ENCODE results near the gene CA5B. TPM values are rescaled to one million over a fixed set of nuclear protein-coding genes. Genes with fewer than 3 reads are reported as not detected.
"Not testable (repeated sequence)": the region's sequence is repeated elsewhere in the genome, so short reads cannot be mapped to it uniquely, and the experiment has no call there.

CA5B gene
- 10 to 100 TPM; 59.2 to 82.2 TPM for total RNA-seq
- 48.8 to 57.4 reads per million in 2 donors for total RNA-seq

- H3K27me3 Mint-ChIP-seq, result no peaks in the 10 kb centered on the region
- no peaks in the 10 kb centered on the region for H3K9me3 ChIP-seq (ENCODE audit: control insufficient read depth, low read length, poor library complexity, severe bottlenecking)
- H3K4me1 Mint-ChIP-seq, result peaks cover 26% of the 10 kb centered on the region
- peaks cover 8% of the 10 kb centered on the region for H3K36me3 Mint-ChIP-seq (ENCODE audit: low read depth)
- peak; percentile 93 for ATAC-seq
- DNase-seq, result peak; percentile 88 to 97 (median 95)
- H3K4me3 Mint-ChIP-seq, result peak within 1 kb of the TSS; percentile 94
- H3K27ac Mint-ChIP-seq, result peak within 1 kb of the TSS; percentile 91
Observed at GRCh38 chrX:15737959-15738902, at the start of gene CA5B. Gene CA5B, plus strand, starts transcription at chrX:15738270. Its CDS starts 11,754 bp downstream, at chrX:15750024.

GRCh38 chrX:15694941-15695451, 43.1 kb upstream of the CA5B start:
- no peak overlapping the region for H3K4me3 Mint-ChIP-seq
- H3K9me3 ChIP-seq (ENCODE audit: control insufficient read depth, low read length, poor library complexity, severe bottlenecking), result no peaks in the 10 kb centered on the region
- H3K36me3 Mint-ChIP-seq (ENCODE audit: low read depth), result peaks cover 6% of the 10 kb centered on the region
- H3K4me1 Mint-ChIP-seq, result peaks cover 9% of the 10 kb centered on the region
- DNase-seq (no peak), ATAC-seq (no peak)
- H3K27me3 Mint-ChIP-seq, result no peaks in the 10 kb centered on the region
- no peak overlapping the region for H3K27ac Mint-ChIP-seq

GRCh38 chrX:15696516-15696915, 41.6 kb upstream of the CA5B start:
- ATAC-seq (no peak), DNase-seq (no peak)
- Mint-ChIP-seq H3K27ac (no peak overlapping the region), H3K4me3 (no peak overlapping the region), H3K36me3 (ENCODE audit: low read depth) (no peaks in the 10 kb centered on the region), H3K27me3 (no peaks in the 10 kb centered on the region), H3K4me1 (peaks cover 3% of the 10 kb centered on the region)
- H3K9me3 ChIP-seq (ENCODE audit: control insufficient read depth, low read length, poor library complexity, severe bottlenecking), result no peaks in the 10 kb centered on the region

- H3K36me3 Mint-ChIP-seq (ENCODE audit: low read depth), result no peaks in the 10 kb centered on the region
- H3K4me3 Mint-ChIP-seq, result no peak overlapping the region
- H3K27ac Mint-ChIP-seq, result no peak overlapping the region
- H3K9me3 ChIP-seq (ENCODE audit: control insufficient read depth, low read length, poor library complexity, severe bottlenecking), result no peaks in the 10 kb centered on the region
- DNase-seq (no peak), ATAC-seq (no peak)
- H3K27me3 Mint-ChIP-seq, result no peaks in the 10 kb centered on the region
- no peaks in the 10 kb centered on the region for H3K4me1 Mint-ChIP-seq
Observed at GRCh38 chrX:15702488-15703371, 35.3 kb upstream of the CA5B start.

GRCh38 chrX:15703809-15704208, 34.3 kb upstream of the CA5B start:
- H3K27me3 Mint-ChIP-seq; H3K4me1 Mint-ChIP-seq; H3K9me3 ChIP-seq (ENCODE audit: control insufficient read depth, low read length, poor library complexity, severe bottlenecking); H3K36me3 Mint-ChIP-seq (ENCODE audit: low read depth); H3K4me3 Mint-ChIP-seq; DNase-seq; H3K27ac Mint-ChIP-seq: not testable (repeated sequence)
- peak; percentile 46 for ATAC-seq

- not testable (repeated sequence) for ATAC-seq, H3K4me3 Mint-ChIP-seq
Observed at GRCh38 chrX:15704273-15704672, 33.8 kb upstream of the CA5B start.

GRCh38 chrX:15714529-15714928, 23.5 kb upstream of the CA5B start:
- no peaks in the 10 kb centered on the region for H3K4me1 Mint-ChIP-seq
- no peaks in the 10 kb centered on the region for H3K9me3 ChIP-seq (ENCODE audit: control insufficient read depth, low read length, poor library complexity, severe bottlenecking)
- no peaks in the 10 kb centered on the region for H3K36me3 Mint-ChIP-seq (ENCODE audit: low read depth)
- H3K27me3 Mint-ChIP-seq, result no peaks in the 10 kb centered on the region
- peak overlapping the region; percentile 14 for H3K27ac Mint-ChIP-seq
- H3K4me3 Mint-ChIP-seq, result no peak overlapping the region
- ATAC-seq (no peak), DNase-seq (no peak)

More at GRCh38 chrX:15704273-15704672, 33.8 kb upstream of the CA5B start:
- H3K4me1 Mint-ChIP-seq; H3K27me3 Mint-ChIP-seq; H3K9me3 ChIP-seq (ENCODE audit: control insufficient read depth, low read length, poor library complexity, severe bottlenecking); DNase-seq; H3K27ac Mint-ChIP-seq; H3K36me3 Mint-ChIP-seq (ENCODE audit: low read depth): not testable (repeated sequence)

- no peak for ATAC-seq
- no peaks in the 10 kb centered on the region for H3K9me3 ChIP-seq (ENCODE audit: control insufficient read depth, low read length, poor library complexity, severe bottlenecking)
- Mint-ChIP-seq H3K27ac (peak overlapping the region; percentile 2), H3K27me3 (no peaks in the 10 kb centered on the region), H3K4me1 (no peaks in the 10 kb centered on the region), H3K36me3 (ENCODE audit: low read depth) (no peaks in the 10 kb centered on the region), H3K4me3 (no peak overlapping the region)
- no peak for DNase-seq
Observed at GRCh38 chrX:15718283-15718970, 19.6 kb upstream of the CA5B start.

- H3K27me3 Mint-ChIP-seq, result no peaks in the 10 kb centered on the region
- H3K27ac Mint-ChIP-seq, result peak overlapping the region; percentile 2
- DNase-seq (no peak), ATAC-seq (no peak)
- H3K9me3 ChIP-seq (ENCODE audit: control insufficient read depth, low read length, poor library complexity, severe bottlenecking), result no peaks in the 10 kb centered on the region
- H3K4me1 Mint-ChIP-seq, result no peaks in the 10 kb centered on the region
- no peak overlapping the region for H3K4me3 Mint-ChIP-seq
- no peaks in the 10 kb centered on the region for H3K36me3 Mint-ChIP-seq (ENCODE audit: low read depth)
Observed at GRCh38 chrX:15719324-15719968, 18.6 kb upstream of the CA5B start.

GRCh38 chrX:15721911-15722310, 16.2 kb upstream of the CA5B start:
- H3K9me3 ChIP-seq (ENCODE audit: control insufficient read depth, low read length, poor library complexity, severe bottlenecking), result no peaks in the 10 kb centered on the region
- H3K27ac Mint-ChIP-seq, result no peak overlapping the region
- H3K27me3 Mint-ChIP-seq, result no peaks in the 10 kb centered on the region
- ATAC-seq (no peak), DNase-seq (no peak)
- H3K4me3 Mint-ChIP-seq, result no peak overlapping the region
- no peaks in the 10 kb centered on the region for H3K36me3 Mint-ChIP-seq (ENCODE audit: low read depth)
- no peaks in the 10 kb centered on the region for H3K4me1 Mint-ChIP-seq

GRCh38 chrX:15723887-15724517, 14.1 kb upstream of the CA5B start:
- Mint-ChIP-seq H3K36me3 (ENCODE audit: low read depth) (no peaks in the 10 kb centered on the region), H3K4me3 (no peak overlapping the region), H3K27ac (no peak overlapping the region), H3K27me3 (no peaks in the 10 kb centered on the region), H3K4me1 (no peaks in the 10 kb centered on the region)
- DNase-seq (no peak), ATAC-seq (no peak)
- no peaks in the 10 kb centered on the region for H3K9me3 ChIP-seq (ENCODE audit: control insufficient read depth, low read length, poor library complexity, severe bottlenecking)

GRCh38 chrX:15724911-15725310, 13.2 kb upstream of the CA5B start:
- ATAC-seq (no peak), DNase-seq (no peak)
- no peaks in the 10 kb centered on the region for H3K27me3 Mint-ChIP-seq
- H3K36me3 Mint-ChIP-seq (ENCODE audit: low read depth), result no peaks in the 10 kb centered on the region
- no peak overlapping the region for H3K4me3 Mint-ChIP-seq
- no peak overlapping the region for H3K27ac Mint-ChIP-seq
- H3K4me1 Mint-ChIP-seq, result no peaks in the 10 kb centered on the region
- H3K9me3 ChIP-seq (ENCODE audit: control insufficient read depth, low read length, poor library complexity, severe bottlenecking), result no peaks in the 10 kb centered on the region
